Neutrophil (primary cell): ENCODE results near the gene TUBA3C.

Experiments
- H3K27ac ChIP-seq: fragments of 200-600 bp; sonication (generic); 2 replicates; pipeline ENCODE4 v1.5.1; 2016; ENCODE audit warnings: mild to moderate bottlenecking, moderate library complexity
- H3K27me3 ChIP-seq: fragments of 200-600 bp; sonication (generic); 2 replicates; pipeline ENCODE4 v1.6.0; 2016; ENCODE audit warnings: mild to moderate bottlenecking
- H3K36me3 ChIP-seq: fragments of 200-600 bp; sonication (generic); 2 replicates; pipeline ENCODE4 v1.5.1; 2017
- H3K4me1 ChIP-seq, 2 experiments: fragments of 200-600 bp in 1 of 2; sonication (generic) in 1 of 2; 1 replicate in 1 of 2; 2 replicates in 1 of 2; pipeline versions ENCODE4 v1.5.1 to v1.6.1; 2013 to 2016; ENCODE audit warnings: low read depth in 1 of 2, low read length in 1 of 2, mild to moderate bottlenecking in 1 of 2, moderate library complexity in 1 of 2; ENCODE audit not compliant: control insufficient read depth in 1 of 2, insufficient read depth in 1 of 2
- H3K4me3 ChIP-seq, 2 experiments: fragments of 200-600 bp in 1 of 2; sonication (generic) in 1 of 2; 1 replicate in 1 of 2; 2 replicates in 1 of 2; pipeline ENCODE4 v1.5.1; 2013 to 2016; ENCODE audit warnings: low read depth in 1 of 2, low read length in 1 of 2, mild to moderate bottlenecking in 1 of 2, moderate library complexity in 1 of 2
- H3K9me3 ChIP-seq: fragments of 200-600 bp; sonication (generic); 2 replicates; pipeline ENCODE4 v1.5.1; 2016
- TF ChIP-seq, protein P1 (sequence below): fragments of 200-600 bp; sonication (generic); IDR thresholded peaks from 2 replicates; pipeline ENCODE4 v1.5.1; 2016; ENCODE audit warnings: antibody characterized with exemption

The TUBA3C gene

DNA sequence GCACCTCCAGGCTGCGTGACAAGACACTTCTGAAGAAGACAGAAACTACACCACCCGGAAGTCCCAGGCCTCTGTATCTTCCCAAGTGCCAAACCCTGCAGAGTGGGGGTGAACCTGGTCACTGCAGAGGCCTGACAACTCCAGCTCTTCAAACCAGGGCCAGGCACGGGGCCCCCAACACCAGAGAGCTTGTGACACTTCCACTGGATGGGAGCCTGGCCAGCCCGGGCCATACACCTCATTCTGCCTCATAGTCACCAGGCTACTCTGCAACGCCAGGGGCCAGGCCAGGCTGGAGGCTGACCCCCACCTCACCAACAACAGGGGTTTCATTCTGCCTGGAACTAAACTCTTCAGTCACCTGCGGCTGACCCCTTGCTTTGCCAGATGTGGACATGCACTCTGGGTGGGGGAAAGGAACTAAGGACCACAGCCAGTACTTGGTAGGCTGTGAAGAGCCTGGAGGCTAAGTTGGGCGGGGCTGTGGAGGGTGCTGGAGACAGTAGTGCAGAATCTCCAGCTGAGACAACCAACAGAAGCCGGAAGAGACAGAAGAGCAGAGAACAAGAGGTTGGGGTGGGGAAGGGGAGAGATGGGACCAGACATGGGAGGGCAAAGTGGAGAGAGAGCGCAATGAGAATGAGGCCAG, 23.0 kb downstream of the TUBA3C start:
- H3K27ac ChIP-seq: no peak overlapping the region
- TF ChIP-seq, protein P1, sequence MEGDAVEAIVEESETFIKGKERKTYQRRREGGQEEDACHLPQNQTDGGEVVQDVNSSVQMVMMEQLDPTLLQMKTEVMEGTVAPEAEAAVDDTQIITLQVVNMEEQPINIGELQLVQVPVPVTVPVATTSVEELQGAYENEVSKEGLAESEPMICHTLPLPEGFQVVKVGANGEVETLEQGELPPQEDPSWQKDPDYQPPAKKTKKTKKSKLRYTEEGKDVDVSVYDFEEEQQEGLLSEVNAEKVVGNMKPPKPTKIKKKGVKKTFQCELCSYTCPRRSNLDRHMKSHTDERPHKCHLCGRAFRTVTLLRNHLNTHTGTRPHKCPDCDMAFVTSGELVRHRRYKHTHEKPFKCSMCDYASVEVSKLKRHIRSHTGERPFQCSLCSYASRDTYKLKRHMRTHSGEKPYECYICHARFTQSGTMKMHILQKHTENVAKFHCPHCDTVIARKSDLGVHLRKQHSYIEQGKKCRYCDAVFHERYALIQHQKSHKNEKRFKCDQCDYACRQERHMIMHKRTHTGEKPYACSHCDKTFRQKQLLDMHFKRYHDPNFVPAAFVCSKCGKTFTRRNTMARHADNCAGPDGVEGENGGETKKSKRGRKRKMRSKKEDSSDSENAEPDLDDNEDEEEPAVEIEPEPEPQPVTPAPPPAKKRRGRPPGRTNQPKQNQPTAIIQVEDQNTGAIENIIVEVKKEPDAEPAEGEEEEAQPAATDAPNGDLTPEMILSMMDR: no peak
- no peaks in the 10 kb centered on the region for H3K27me3 ChIP-seq
- no peak overlapping the region for H3K4me3 ChIP-seq
- no peaks in the 10 kb centered on the region for H3K4me1 ChIP-seq
- H3K36me3 ChIP-seq: no peaks in the 10 kb centered on the region
- no peaks in the 10 kb centered on the region for H3K9me3 ChIP-seq

DNA sequence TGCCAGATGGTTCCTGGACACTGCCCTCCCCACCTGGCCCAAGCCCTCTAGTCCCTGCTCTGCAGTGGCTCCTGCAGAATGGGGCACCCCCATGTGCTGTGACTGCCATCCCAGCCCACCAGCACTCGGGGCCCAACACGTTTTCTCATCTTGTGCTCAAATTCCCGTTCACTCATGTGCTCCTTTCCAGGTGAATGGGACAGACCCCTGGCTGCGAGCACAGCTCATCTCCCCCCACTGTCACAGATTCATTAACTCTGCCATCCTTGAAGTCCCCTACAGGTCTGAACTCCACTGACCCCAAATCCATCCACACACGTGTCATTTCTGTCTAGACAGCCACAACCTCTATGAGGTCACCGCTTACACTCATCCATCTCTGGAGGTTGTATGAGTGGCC, 23.6 kb downstream of the TUBA3C start:
- H3K27ac ChIP-seq: no peak overlapping the region
- H3K4me1 ChIP-seq: no peaks in the 10 kb centered on the region
- no peaks in the 10 kb centered on the region for H3K9me3 ChIP-seq
- H3K4me3 ChIP-seq: no peak overlapping the region
- H3K36me3 ChIP-seq: no peaks in the 10 kb centered on the region
- TF ChIP-seq, protein P1: no peak
- H3K27me3 ChIP-seq: no peaks in the 10 kb centered on the region

DNA sequence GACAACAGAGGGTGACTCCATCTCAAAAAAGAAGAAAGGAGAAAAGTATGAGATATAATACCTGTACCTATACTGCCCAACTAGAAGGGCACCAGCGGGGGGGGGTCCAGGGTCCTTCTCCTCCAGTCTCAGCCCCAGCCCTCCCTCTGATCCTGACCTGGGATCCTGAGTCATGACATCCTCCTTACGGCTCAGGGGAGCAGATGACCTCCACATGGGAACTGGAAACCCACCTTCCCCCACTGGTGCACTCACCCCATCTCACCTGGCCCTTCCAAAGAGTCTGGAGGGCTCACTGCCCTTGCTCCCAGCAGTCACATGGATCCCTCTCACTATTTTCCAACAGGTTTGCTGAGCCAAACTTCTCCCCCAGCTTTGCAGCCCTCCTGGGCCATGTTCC, 24.2 kb downstream of the TUBA3C start:
- no peaks in the 10 kb centered on the region for H3K27me3 ChIP-seq
- H3K4me3 ChIP-seq: no peak overlapping the region
- TF ChIP-seq, protein P1: no peak
- no peak overlapping the region for H3K27ac ChIP-seq
- no peaks in the 10 kb centered on the region for H3K4me1 ChIP-seq
- H3K36me3 ChIP-seq: no peaks in the 10 kb centered on the region
- H3K9me3 ChIP-seq: no peaks in the 10 kb centered on the region

GRCh38 chr13:19156013-19156825, 25.4 kb downstream of the TUBA3C start:
- Histone ChIP-seq H3K27me3 (no peaks in the 10 kb centered on the region), H3K4me3 (no peak overlapping the region), H3K9me3 (no peaks in the 10 kb centered on the region), H3K27ac (no peak overlapping the region), H3K4me1 (no peaks in the 10 kb centered on the region), H3K36me3 (no peaks in the 10 kb centered on the region)
- TF ChIP-seq, protein P1: no peak

DNA sequence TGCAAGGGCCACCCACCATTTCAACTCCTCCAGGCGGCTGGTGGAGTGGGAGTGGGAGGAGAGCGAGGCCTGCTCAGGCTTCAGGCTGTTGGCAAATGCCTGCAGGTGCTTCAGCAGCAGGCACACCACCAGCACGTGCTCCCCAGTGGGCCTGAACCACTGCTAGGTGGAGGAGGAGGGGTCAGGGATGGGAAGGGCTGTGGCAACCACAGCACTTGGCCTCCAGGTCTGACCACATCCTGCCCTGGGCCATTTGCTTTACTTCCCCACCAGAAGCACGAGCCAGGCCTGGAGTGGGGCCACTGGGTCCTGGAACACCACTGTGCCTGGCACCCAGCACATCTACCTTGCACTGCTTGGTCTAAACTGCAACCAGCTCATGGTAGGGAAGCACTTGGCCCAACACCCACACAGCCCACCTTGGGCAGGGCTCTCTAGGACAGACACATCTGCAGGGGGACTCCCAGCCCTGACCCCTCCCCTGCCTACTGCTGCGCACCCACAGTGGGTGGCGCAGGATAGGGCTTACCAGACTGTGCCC, 26.2 kb downstream of the TUBA3C start:
- Histone ChIP-seq H3K27ac (no peak overlapping the region), H3K27me3 (no peaks in the 10 kb centered on the region), H3K4me3 (no peak overlapping the region), H3K4me1 (no peaks in the 10 kb centered on the region), H3K36me3 (no peaks in the 10 kb centered on the region), H3K9me3 (no peaks in the 10 kb centered on the region)
- TF ChIP-seq, protein P1: no peak
